HG03103 (cell line): ENCODE results near the gene SUPT6H.
A peak's percentile ranks its signal among the peaks of the same experiment; 100 is the strongest.
"Not testable (repeated sequence)": the region's sequence is repeated elsewhere in the genome, so short reads cannot be mapped to it uniquely, and the experiment has no call there.

ENCODE experiments used
- ATAC-seq: cut with Tn5 transposase; IDR thresholded peaks from one replicate; pipeline ENCODE4 v1.9.1; 2021; ENCODE audit warnings: low read depth; ENCODE audit not compliant: unreplicated experiment

SUPT6H gene

DNA sequence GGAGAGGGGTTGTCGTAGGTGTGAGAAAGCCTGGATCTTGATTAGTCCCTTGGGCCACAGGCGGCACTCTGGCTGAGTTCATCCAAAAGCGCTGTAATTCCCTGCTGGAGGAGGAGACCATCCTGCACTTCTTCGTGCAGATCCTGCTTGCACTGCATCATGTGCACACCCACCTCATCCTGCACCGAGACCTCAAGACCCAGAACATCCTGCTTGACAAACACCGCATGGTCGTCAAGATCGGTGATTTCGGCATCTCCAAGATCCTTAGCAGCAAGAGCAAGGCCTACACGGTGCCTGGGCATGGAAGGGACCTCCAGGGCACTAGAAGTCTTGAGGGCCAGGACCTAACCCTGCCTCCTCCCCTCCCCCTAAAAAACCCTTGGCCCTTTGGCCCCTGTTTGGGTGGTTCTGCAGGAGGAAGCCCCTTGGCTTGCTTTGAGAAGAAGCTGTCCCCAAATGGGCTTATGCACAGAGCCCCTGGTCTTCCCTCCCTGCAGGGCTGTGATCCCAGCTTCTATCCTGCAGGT is 72.8 kb downstream of the SUPT6H start:
- no peak for ATAC-seq

DNA sequence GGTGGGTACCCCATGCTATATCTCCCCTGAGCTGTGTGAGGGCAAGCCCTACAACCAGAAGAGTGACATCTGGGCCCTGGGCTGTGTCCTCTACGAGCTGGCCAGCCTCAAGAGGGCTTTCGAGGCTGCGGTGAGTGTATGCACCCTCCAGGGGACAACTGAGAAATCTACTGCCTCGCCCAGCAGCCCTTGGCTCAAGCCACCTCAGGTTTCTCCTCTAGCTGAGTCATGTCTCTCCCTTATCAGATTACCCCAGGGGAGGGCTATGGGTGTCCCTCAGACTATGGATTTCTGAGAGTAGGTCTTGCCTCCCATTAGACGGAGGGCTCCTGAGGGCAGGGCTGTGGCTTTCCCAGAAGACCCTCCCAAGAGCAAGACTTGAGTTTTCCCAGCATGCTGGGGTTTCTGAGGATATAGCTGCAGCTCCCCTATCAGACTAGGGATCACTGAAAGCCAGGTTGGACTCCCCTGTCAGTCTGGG is 73.3 kb downstream of the SUPT6H start:
- ATAC-seq, result no peak

DNA sequence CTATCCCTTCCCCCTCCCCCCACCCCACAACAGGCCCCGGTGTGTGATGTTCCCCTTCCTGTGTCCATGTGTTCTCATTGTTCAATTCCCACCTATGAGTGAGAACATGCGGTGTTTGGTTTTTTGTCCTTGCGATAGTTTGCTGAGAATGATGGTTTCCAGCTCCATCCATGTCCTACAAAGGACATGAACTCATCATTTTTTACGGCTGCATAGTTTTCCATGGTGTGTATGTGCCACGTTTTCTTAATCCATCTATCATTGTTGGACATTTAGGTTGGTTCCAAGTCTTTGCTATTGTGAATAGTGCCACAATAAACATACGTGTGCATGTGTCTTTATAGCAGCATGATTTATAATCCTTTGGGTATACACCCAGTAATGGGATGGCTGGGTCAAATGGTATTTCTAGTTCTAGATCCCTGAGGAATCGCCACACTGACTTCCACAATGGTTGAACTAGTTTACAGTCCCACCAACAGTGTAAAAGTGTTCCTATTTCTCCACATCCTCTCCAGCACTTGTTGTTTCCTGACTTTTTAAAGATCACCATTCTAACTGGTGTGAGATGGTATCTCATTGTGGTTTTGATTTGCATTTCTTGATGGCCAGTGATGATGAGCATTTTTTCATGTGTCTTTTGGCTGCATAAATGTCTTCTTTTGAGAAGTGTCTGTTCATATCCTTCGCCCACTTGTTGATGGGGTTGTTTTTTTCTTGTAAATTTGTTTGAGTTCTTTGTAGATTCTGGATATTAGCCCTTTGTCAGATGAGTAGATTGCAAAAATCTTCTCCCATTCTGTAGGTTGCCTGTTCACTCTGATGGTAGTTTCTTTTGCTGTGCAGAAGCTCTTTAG is 74.1 kb downstream of the SUPT6H start:
- ATAC-seq, result not testable (repeated sequence)

DNA sequence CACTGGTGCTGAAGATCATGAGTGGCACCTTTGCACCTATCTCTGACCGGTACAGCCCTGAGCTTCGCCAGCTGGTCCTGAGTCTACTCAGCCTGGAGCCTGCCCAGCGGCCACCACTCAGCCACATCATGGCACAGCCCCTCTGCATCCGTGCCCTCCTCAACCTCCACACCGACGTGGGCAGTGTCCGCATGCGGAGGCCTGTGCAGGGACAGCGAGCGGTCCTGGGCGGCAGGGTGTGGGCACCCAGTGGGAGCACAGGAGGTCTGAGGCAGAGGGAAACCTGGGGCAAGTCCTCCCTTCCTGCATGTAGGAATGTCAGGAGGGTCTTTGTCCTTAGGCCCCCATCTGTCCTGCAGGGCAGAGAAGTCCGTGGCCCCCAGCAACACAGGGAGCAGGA is 75.3 kb downstream of the SUPT6H start:
- ATAC-seq, result no peak

DNA sequence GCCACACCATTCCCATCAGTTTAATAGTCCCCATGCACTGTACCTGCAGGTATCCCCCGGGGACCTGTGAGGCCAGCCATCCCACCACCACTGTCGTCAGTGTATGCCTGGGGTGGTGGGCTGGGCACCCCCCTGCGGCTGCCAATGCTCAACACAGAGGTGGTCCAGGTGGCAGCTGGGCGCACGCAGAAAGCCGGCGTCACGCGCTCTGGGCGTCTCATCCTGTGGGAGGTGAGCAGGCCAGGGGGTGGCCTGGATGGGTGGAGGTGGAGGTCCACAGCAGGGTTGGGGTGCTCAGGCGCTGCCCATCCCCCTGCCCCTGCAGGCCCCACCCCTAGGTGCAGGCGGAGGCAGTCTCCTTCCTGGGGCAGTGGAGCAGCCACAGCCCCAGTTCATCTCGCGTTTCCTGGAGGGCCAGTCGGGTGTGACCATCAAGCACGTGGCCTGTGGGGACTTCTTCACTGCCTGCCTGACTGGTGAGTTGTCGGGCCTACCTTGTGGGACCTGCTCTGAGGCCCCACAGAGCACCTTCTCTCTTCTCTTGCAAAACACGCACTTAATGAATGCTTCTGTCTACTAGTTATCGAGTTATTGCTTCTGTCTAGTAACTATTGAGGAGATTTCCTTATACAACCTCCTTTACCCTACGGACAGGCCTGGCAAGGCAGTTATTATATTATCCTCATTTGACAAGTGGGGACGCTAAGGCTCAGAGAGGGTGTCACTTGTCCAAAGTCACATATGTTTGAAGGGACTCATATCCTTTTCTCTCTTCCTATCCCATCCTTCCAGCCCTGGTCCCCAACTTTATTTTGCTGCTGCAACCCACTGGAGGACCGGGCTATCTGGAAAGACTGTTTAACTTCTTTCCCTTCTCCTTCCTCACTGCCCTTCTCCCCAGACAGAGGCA is 76.0 kb downstream of the SUPT6H start:
- ATAC-seq, result no peak

DNA sequence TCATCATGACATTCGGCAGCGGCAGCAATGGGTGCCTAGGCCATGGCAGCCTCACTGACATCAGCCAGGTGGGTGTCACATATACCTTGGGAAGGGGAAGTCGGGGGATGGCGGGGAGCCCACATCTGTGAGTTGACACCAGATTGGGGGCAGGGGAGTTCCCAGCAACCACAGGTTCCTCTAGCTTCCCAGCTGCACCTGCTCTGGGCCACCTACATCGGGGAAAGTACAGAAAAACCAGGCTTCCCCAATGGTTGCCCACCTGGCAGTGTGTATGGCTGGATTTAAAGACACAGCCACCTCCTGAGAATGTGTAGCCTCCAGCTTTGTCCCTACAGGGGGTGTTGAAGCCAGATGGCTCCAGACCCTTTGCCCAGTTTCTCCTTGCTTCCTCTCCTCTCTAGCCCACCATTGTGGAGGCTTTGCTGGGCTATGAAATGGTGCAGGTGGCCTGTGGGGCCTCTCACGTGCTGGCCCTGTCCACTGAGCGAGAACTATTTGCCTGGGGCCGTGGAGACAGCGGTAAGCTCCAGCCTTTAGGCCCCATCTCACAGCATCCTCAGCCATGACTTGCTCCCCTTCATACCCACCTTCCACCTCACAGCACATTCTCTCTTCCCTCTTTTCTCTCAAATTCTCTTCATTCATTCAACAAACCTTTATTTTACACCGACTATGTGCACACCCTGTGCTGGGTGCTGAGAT is 76.8 kb downstream of the SUPT6H start:
- ATAC-seq, result no peak

DNA sequence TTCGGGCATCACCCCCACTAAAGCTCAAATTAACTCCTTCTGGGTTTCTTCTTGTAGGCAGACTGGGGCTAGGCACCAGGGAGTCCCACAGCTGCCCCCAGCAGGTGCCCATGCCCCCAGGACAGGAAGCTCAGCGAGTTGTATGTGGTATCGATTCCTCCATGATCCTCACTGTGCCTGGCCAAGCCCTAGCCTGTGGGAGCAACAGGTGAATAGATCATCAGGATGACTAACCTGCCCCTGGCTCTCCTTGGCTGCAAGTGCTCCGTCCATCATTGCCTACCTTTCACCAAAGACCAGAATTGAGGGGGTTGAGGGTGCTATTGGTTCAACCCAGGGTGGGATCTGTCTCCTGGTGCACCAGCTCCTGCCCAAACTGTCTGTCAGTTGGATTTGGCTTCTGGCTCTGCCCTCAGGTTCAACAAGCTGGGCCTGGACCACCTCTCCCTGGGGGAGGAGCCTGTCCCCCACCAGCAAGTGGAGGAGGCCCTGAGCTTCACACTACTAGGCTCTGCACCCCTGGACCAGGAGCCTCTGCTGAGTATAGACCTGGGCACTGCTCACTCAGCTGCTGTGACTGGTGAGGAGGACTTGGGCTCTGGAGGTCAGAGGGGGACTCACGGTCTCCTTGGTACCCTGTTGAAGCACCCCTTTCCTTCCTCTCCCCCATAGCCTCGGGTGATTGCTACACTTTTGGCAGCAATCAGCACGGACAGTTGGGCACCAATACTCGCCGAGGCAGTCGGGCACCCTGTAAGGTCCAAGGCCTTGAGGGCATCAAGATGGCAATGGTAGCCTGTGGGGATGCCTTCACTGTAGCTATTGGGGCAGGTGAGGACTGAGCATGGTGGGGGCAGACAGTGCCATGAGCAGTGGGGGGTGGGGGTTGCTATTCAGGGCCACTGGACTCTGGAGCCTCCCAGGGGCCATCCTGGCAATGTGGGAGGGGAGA is 78.7 kb downstream of the SUPT6H start:
- ATAC-seq, result no peak

DNA sequence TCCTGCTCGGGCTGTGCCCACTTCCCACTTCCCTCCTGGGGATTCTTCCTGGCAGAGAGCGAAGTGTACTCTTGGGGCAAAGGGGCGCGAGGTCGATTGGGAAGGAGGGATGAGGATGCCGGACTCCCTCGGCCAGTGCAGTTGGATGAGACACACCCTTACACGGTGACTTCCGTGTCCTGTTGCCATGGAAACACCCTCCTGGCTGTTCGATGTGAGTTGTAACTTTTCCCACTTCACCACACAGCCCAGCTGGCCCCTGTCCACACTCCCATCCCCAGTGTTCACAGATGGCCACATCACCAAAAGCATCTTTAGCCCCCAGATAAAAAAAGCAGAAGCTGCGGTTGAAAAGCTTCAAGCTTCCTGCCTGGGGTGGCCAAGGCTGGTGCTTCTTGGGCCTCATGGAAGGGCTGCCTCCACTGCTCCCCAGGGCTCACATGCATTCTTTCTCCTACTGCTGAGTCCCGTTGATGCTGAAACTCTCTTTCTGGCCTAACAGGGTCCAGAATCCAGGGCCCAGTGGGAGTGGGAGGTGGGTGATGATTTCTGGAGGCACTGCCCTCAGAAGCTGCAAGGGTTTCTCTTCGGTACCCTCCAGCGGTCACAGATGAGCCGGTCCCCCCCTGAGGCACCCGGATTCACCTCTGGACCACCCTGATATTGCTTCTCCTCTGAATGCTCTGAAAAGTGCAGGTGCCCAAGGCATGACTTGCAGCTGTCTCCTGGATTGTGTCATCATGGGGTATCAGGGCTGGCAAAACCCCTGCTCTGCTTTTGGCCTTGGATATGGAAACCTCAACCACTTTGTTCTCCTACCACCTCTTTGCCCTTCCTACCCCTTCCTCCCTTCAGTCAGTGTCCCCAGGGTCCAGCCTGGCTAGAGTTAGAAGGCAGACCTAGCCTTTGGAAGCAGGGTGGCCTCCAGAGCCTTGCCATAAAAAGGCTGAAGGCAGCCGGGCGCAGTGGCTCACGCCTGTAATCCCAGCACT is 79.6 kb downstream of the SUPT6H start:
- no peak for ATAC-seq

DNA sequence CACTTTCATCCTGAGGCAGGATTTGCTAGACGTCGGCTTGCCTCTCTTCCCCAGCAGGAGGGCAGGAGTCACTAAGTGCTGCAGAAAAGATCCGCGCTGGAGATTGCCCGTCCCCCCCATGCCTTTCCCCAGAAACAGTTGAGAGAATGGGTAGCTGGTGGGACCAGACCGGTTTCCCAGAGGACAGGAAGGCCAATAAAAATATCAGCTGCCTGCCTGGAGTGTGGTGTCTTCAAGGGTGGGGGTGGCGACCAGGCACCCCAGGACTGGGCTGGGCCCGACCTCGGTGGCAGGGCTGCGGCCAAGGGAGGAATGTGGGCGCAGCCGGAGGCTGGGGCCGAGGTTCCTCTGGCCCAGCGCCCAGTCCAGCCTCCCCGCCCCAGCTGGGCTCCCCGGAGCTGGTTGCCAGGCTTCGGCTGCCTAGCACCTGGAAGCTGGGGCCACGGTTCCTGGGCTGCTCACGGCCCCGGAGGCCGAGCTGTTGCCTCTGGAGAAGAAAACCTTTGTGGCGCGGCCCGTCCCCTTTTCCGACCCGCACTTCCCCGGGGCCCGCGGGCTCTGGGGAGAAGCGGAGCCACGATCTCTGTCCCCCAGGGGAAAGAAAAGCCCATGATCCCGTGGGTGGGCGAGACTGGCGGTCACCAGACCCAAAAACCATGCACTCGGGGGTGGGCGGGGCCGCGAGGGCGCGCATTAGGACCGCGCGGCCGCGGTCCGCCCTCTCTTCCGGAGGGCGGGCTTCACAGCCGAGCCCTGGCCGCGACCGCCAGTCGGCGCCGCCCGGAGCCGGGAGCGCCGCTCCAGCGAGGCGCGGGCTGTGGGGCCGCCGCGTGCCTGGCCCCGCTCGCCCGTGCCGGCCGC is 81.5 kb downstream of the SUPT6H start, which contains the start of gene TRAF4:
Gene TRAF4 (plus strand): TSS at position 769 of the 861 bp plus-strand sequence. CDS start 102 bp downstream, outside the sequence.
- ATAC-seq, result peak; percentile 48

DNA sequence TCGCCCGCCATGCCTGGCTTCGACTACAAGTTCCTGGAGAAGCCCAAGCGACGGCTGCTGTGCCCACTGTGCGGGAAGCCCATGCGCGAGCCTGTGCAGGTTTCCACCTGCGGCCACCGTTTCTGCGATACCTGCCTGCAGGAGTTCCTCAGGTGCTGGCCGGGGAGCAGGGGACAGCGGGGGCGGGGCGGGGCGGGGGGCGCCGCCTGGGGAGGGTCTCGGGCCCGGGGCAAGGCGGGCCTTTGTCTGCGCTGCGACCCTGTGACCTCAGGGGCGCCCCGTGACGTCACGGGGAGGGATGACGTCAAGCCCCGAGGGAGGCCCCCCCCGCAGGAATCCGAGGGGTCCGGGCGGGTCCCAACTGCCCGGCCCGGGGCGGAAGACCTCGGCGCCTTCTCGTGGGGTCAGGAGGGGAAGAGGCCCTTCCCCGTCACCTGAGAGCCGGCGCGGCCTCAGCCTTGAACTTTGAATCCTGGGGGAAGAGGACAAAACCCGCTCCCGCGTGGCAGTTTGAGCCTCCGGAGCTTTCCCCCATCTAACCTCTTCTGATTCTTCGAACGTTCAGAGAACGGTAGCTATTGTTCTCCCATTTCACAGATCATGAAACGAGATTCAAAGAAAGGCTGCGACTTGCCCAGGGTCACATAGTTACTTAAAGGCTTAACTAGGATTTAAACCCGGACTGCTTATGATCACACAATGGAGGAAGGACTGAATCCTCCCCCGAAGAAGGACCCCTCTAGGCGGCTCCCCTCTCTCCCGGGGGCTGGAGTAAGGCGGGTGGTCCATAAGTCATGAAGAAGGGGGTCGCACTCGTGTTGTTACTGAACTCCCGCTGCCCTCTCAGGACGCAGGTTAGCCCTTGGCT is 82.3 kb downstream of the SUPT6H start:
- peak; percentile 21 for ATAC-seq

DNA sequence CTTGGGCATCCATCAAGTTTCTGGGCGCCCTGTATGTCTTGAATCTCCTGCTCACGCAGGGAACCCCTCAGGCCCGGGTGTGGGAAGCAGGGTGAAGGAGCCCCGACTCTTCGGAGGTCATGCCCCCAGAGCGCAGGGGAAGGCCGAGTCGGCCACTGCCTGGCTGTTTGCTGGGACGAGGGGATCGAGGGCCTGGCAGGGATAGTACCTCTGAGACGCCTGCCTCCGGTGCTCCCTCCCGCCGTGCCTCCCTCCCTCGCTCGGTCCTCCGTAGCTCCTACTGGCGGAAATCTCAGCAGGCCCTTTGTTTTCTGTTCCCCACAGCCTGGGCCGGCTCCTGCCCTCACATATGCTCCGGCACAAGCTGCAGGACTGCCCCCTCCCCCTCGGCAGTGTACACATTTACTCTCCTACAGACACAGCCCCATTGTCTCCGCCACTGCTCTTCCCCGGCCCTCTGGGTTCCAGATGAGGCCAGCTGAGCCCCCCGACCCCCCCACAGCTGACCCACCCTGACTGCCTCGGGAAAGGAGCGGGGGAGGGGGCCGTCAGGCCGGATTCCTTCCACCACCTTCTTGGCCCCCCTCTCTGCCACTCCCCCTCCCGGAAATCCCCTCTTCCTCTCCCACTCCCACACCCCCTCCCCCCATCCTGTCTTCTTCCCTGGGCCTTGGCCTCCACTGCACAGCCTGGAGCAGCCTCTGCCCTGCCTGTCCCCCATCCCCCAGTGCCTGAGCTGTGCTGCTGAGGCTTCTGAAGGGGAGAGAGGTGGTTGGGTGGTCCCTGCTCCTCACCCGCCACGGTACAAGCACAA is 83.2 kb downstream of the SUPT6H start:
- ATAC-seq, result no peak

DNA sequence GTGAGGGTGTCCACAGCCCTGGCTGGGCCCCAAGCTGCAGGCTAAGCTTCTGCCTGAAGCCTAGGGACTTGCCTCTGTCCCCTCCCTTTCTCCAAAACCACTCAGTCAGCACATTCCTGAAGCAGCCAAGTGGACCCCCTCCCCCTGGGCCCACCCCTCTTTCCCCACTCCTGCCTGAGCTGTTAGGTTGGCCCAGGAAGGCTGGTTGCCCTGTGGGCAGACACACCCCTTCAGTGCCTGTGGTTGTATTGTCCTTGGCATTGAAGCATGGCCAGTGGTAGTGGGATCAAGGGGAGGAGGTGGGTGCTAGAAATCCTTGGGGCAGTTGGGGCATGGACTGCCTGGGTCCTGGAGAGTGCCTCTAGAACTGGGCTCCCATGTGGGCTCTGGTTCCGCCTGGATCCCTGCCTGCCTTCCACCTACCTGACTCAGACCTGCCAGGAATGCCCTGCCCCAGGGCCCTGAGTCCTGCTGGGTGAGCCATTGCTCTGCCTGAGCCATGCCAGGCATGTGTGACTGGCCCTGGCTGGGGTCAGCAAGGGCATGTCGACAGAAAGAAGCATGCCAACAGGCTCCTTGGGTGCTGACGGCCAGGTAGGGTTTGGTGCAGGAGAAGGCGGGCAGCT is 83.9 kb downstream of the SUPT6H start:
- ATAC-seq, result no peak

DNA sequence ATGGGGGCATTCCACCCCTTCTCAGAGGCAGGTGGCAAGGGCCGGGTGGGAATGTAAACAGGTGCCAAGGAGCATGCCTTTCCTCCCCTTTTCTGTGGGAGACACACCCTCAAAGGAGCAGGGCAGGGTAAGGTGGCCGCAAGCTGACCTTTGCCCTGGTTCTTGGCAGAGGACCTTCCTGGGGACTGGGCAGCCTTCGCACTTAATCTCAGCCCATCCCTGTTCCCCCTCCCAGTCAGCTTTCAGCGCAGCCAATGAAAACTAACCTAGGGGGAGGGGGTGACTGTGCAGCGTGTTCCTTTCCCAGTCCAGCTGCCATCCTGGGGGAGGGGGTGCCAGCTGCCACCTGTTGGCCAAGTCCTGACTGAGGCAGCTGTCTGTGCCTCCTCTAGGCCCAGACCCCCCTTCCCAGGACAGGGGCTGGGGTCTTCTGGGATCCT is 84.6 kb downstream of the SUPT6H start:
- no peak for ATAC-seq

DNA sequence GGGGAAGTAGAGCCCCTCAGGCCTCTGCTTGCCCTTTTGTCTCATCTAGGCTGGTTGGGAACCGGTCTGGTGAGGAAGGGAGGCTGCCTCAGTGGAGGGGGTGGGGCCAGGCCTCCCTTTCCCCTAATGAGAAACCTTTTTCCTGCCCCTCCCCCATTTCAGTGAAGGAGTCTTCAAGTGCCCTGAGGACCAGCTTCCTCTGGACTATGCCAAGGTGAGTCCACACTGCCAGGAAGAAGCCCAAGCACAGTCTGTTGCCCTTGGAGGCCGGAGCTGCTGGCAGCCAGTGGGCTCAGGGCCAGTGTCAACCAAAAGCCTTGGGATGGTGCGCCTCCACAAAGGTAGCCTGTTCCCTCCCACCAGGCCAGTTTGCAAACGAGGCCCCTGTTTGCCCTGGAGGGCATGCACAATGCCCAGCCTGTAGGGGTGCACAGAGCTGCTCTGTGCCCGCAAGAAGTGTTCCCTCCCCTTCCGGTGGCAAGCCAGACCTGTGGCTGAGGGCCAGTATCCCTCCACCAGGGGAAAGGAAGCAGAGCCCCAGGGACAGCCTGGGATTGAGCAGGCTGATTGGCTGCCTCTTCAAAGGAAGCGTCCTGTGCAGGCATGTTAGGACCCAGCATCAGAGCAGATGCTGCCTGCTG is 85.2 kb downstream of the SUPT6H start:
- no peak for ATAC-seq
